Measurements from ENCODE around the gene SOST. TPM values are rescaled to one million over a fixed set of nuclear protein-coding genes. Genes with fewer than 3 reads are reported as not detected.

SOST gene
- total RNA-seq, 4 donors from 2014 or later: not detected

DNA sequence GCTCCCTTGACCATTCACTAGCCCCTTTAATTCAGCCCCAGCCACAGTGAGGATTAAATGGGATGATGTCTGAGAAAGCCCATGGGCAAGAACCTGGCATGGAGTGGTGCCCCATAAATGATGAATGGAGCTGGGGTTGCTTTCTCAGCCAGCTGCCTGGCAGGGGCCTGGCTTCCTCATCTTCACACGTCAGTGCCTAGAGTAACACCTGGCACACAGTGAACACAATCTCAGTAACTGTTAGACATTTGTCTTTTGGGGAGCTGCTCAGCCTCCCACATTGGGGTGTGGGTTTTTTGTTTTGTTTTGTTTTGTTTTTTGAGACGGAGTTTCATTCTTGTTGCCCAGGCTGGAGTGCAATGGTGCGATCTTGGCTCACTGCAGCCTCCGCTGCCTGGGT lies 49.4 kb downstream of the SOST start:
- ATAC-seq (ENCODE audit: low FRiP score): no peak
- no peak for DNase-seq (ENCODE audit: low spot score)
- TF ChIP-seq CTCF (IDR thresholded peaks at IDR 0.05): no peak

DNA sequence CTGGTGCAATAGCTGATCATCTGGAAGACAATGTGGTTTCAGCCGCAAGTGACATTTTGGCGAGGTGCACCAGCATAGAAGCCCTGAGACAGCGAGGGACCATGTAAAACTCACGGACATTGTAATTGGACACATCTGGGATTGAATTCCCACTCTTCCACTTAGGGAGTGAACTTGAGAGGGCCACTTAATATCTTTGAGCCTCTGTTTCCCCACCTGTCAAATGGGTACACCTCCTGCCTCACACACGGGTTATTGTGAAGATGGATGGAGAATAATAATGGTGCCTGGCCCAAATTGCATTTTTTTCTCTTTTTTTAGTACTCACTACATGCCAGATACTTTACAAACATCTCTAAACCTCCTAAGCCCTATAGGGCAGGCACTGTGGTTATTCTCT lies 51.4 kb downstream of the SOST start:
- DNase-seq (ENCODE audit: low spot score) (no peak), ATAC-seq (ENCODE audit: low FRiP score) (no peak)
- no peak for TF ChIP-seq CTCF (IDR thresholded peaks at IDR 0.05)

GRCh38 chr17:43706235-43706634 lies 52.4 kb downstream of the SOST start:
- ATAC-seq (ENCODE audit: low FRiP score) (no peak), DNase-seq (ENCODE audit: low spot score) (no peak)
- no peak for TF ChIP-seq CTCF (IDR thresholded peaks at IDR 0.05)

Other genes starting within 250 kb of the SOST start
- gene ETV4, start 212.5 kb downstream of the SOST start, total RNA-seq: 1 to 10 TPM in 1 of 4 donors, under 1 TPM in 1, not detected in 2; 0.37 to 1.3 TPM
- gene MEOX1, start 96.9 kb downstream of the SOST start, total RNA-seq: 10 to 100 TPM in 2 of 4 donors, 1 to 10 TPM in 2; 5.6 to 56.6 (median 11.1) TPM
- 10 to 100 TPM; 52.8 to 87.2 (median 65.9) TPM for gene DUSP3, start 20.2 kb upstream of the SOST start, total RNA-seq
- gene CFAP97D1, start 21.6 kb upstream of the SOST start, total RNA-seq: under 1 TPM in 2 of 4 donors, not detected in 2; 0.09 to 0.12 TPM
- 10 to 100 TPM; 13.2 to 27.9 (median 24.0) TPM for gene MPP3, start 74.4 kb upstream of the SOST start, total RNA-seq
- gene CD300LG, start 88.4 kb upstream of the SOST start, total RNA-seq: 100 to 1,000 TPM in 2 of 4 donors, 10 to 100 TPM in 2; 35.2 to 382 (median 96.5) TPM
- gene MPP2, start 148.7 kb upstream of the SOST start, total RNA-seq: 1 to 10 TPM; 1.3 to 4.5 (median 3.2) TPM
- gene PPY, start 183.7 kb upstream of the SOST start, total RNA-seq: not detected
- not detected for gene PYY, start 195.1 kb upstream of the SOST start, total RNA-seq
- 1 to 10 TPM in 1 of 4 donors, under 1 TPM in 3; 0.37 to 1.6 (median 0.77) TPM for gene NAGS, start 245.8 kb upstream of the SOST start, total RNA-seq

All from omental fat pad (tissue), 4 donors.